ENCODE results near the gene ODAD2.
"Not testable (repeated sequence)": the region's sequence is repeated elsewhere in the genome, so short reads cannot be mapped to it uniquely, and the experiment has no call there.

The ODAD2 gene

GRCh38 chr10:27998954-27999275 is at the start of gene ODAD2:
TSS of gene ODAD2 (minus strand) at chr10:27999079. CDS start at chr10:27995142, 3,937 bp downstream.
- DNase-seq (ENCODE audit: low read depth) = no peak

- DNase-seq (ENCODE audit: low read depth) = peak; percentile 84
These were observed 48.2 kb upstream of the ODAD2 start for GRCh38 chr10:28047061-28047460.

- peak; percentile 29 for DNase-seq (ENCODE audit: low read depth)
These were observed 47.7 kb upstream of the ODAD2 start for GRCh38 chr10:28046579-28046978.

- no peak for DNase-seq (ENCODE audit: low read depth)
These were observed 45.1 kb upstream of the ODAD2 start for GRCh38 chr10:28043941-28044340.

- DNase-seq (ENCODE audit: low read depth) = peak; percentile 89
These were observed 37.7 kb upstream of the ODAD2 start for GRCh38 chr10:28036587-28036986.

GRCh38 chr10:28020993-28021982 is 22.4 kb upstream of the ODAD2 start:
- DNase-seq (ENCODE audit: low read depth) = peak; percentile 30

- DNase-seq (ENCODE audit: low read depth) = peak; percentile 38
These were observed 21.4 kb upstream of the ODAD2 start for GRCh38 chr10:28020080-28020860.

- DNase-seq (ENCODE audit: low read depth) = no peak
These were observed 15.8 kb upstream of the ODAD2 start for GRCh38 chr10:28014651-28015050.

- no peak for DNase-seq (ENCODE audit: low read depth)
These were observed 14.2 kb upstream of the ODAD2 start for GRCh38 chr10:28012990-28013515.

- DNase-seq (ENCODE audit: low read depth) = no peak
These were observed 11.9 kb upstream of the ODAD2 start for GRCh38 chr10:28010821-28011220.

- peak; percentile 27 for DNase-seq (ENCODE audit: low read depth)
These were observed 9.2 kb upstream of the ODAD2 start for GRCh38 chr10:28008054-28008453.

- no peak for DNase-seq (ENCODE audit: low read depth)
These were observed 2.5 kb upstream of the ODAD2 start for GRCh38 chr10:28001353-28001752.

GRCh38 chr10:27998178-27998953 is 513 bp downstream of the ODAD2 start:
- DNase-seq (ENCODE audit: low read depth) = peak; percentile 55

- no peak for DNase-seq (ENCODE audit: low read depth)
These were observed 1.1 kb downstream of the ODAD2 start for GRCh38 chr10:27997865-27998177.

- peak; percentile 72 for DNase-seq (ENCODE audit: low read depth)
These were observed 3.6 kb downstream of the ODAD2 start for GRCh38 chr10:27995311-27995710.

- peak; percentile 16 for DNase-seq (ENCODE audit: low read depth)
These were observed 9.5 kb downstream of the ODAD2 start for GRCh38 chr10:27989357-27989756.

GRCh38 chr10:27986821-27987220 is 12.1 kb downstream of the ODAD2 start:
- no peak for DNase-seq (ENCODE audit: low read depth)

- DNase-seq (ENCODE audit: low read depth) = no peak
These were observed 15.9 kb downstream of the ODAD2 start for GRCh38 chr10:27982875-27983543.

- DNase-seq (ENCODE audit: low read depth) = no peak
These were observed 17.1 kb downstream of the ODAD2 start for GRCh38 chr10:27981744-27982143.

- not testable (repeated sequence) for DNase-seq (ENCODE audit: low read depth)
These were observed 28.1 kb downstream of the ODAD2 start for GRCh38 chr10:27970795-27971194.

GRCh38 chr10:27969931-27970330 is 28.9 kb downstream of the ODAD2 start:
- not testable (repeated sequence) for DNase-seq (ENCODE audit: low read depth)
